ENCODE results near the gene ETV5. TPM values are rescaled to one million over a fixed set of nuclear protein-coding genes. Genes with fewer than 3 reads are reported as not detected.

The ETV5 gene
- total and polyA plus RNA-seq, 2 donors (not counting 3 experiments of a cell fraction or from before 2014, with no cell fraction given), result 8.8 to 40.9 TPM

- POLR2A ChIA-PET, result no interaction called here
- Histone ChIP-seq H3K9ac (replicated peaks; ENCODE audit: extremely low read depth, insufficient read depth, low read length) (no peak overlapping the region), H3K4me1 (ENCODE audit: control insufficient read depth, extremely low read depth, insufficient read depth, low read length) (no peaks in the 10 kb centered on the region), H3K4me2 (ENCODE audit: insufficient read depth, low read length) (no peak overlapping the region), H3K9me1 (replicated peaks; ENCODE audit: control insufficient read depth, extremely low read depth, insufficient read depth, low read length) (no peaks in the 10 kb centered on the region), H2AFZ (ENCODE audit: low read depth, low read length) (no peak overlapping the region), H3K27ac (ENCODE audit: insufficient read depth, low read depth, low read length) (no peak overlapping the region), H3K4me3 (replicated peaks in 1 of 3; ENCODE audit: insufficient read depth in 1 of 3, low read depth in 1 of 3, low read length in 3 of 3) (no peak overlapping the region), H4K20me1 (replicated peaks; ENCODE audit: control insufficient read depth, extremely low read depth, insufficient read depth, low read length) (no peaks in the 10 kb centered on the region), H3K36me3 (ENCODE audit: control insufficient read depth in 2 of 2, extremely low read depth in 1 of 2, insufficient read depth in 2 of 2, low read length in 2 of 2) (no peaks in the 10 kb centered on the region), H3K27me3 (ENCODE audit: control insufficient read depth in 2 of 2, insufficient read depth in 2 of 2, low read length in 2 of 2) (no peaks in the 10 kb centered on the region), H3K79me2 (ENCODE audit: control insufficient read depth, insufficient read depth, low read length) (no peaks in the 10 kb centered on the region), H3K9me3 (replicated peaks; ENCODE audit: control insufficient read depth, insufficient read depth, low read length) (no peaks in the 10 kb centered on the region)
- FAIRE-seq, result no peak
- TF ChIP-seq JUN (IDR thresholded peaks at IDR 0.05; ENCODE audit: borderline replicate concordance, insufficient read depth, insufficient read length, low read depth) (no peak), POLR2AphosphoS5 (IDR thresholded peaks at IDR 0.05; ENCODE audit: insufficient read depth, low read depth, low read length) (no peak), MYC (IDR thresholded peaks at IDR 0.05; ENCODE audit: low read depth, low read length) (no peak), GATA2 (IDR thresholded peaks at IDR 0.05; ENCODE audit: insufficient read depth, insufficient read length, low read depth, low read length) (no peak), POLR2A (IDR thresholded peaks at IDR 0.05; ENCODE audit: low read depth, low read length) (no peak), MAX (IDR thresholded peaks at IDR 0.05; ENCODE audit: insufficient read depth, insufficient read length) (no peak), EZH2 (IDR thresholded peaks at IDR 0.05; ENCODE audit: borderline replicate concordance, low read depth, low read length, severe bottlenecking) (no peak), FOS (IDR thresholded peaks at IDR 0.05; ENCODE audit: borderline replicate concordance, insufficient read depth, low read length) (no peak)
- TF ChIP-seq, protein P1, sequence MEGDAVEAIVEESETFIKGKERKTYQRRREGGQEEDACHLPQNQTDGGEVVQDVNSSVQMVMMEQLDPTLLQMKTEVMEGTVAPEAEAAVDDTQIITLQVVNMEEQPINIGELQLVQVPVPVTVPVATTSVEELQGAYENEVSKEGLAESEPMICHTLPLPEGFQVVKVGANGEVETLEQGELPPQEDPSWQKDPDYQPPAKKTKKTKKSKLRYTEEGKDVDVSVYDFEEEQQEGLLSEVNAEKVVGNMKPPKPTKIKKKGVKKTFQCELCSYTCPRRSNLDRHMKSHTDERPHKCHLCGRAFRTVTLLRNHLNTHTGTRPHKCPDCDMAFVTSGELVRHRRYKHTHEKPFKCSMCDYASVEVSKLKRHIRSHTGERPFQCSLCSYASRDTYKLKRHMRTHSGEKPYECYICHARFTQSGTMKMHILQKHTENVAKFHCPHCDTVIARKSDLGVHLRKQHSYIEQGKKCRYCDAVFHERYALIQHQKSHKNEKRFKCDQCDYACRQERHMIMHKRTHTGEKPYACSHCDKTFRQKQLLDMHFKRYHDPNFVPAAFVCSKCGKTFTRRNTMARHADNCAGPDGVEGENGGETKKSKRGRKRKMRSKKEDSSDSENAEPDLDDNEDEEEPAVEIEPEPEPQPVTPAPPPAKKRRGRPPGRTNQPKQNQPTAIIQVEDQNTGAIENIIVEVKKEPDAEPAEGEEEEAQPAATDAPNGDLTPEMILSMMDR (IDR thresholded peaks at IDR 0.05; ENCODE audit: extremely low read depth in 1 of 2, insufficient read depth in 1 of 2, low read depth in 1 of 2, low read length in 2 of 2), result no peak
- CTCF ChIA-PET, result no interaction called here
- intact Hi-C loops (cut with micrococcal nuclease), result no loop called here
- DNase-seq (ENCODE audit: low read depth, low spot score), result no peak
- dilution Hi-C loops (cut with MboI; ENCODE audit: extremely low pct_ligation_motif_present, low sequenced_read_pairs), result no loop called here
- no TSS peak for BruUV-seq (replicated peaks)
Observed at GRCh38 chr3:186128158-186128557, 19.3 kb upstream of the ETV5 start.
